GM23248 (cell line): ENCODE measurements around the gene TMEM38A.

Experiments
- EZH2 ChIP-seq: fragments of 200-600 bp; sonication (generic); IDR thresholded peaks from 2 replicates; pipeline ENCODE4 v1.6.1; 2018; ENCODE audit warnings: antibody characterized with exemption, mild to moderate bottlenecking; ENCODE audit not compliant: insufficient read depth, poor library complexity, severe bottlenecking
- EZH2phosphoT487 ChIP-seq: fragments of 200-600 bp; sonication (generic); IDR thresholded peaks from 2 replicates; pipeline ENCODE4 v1.6.1; 2018; ENCODE audit warnings: antibody characterized with exemption, moderate library complexity, mild to moderate bottlenecking, low read depth; ENCODE audit not compliant: insufficient read depth

GRCh38 chr19:16688084-16688483, 27.1 kb downstream of the TMEM38A start:
- TF ChIP-seq EZH2: no peak
- no peak for TF ChIP-seq EZH2phosphoT487
